ENCODE results near the gene IFNLR1. TPM values are rescaled to one million over a fixed set of nuclear protein-coding genes. Genes with fewer than 3 reads are reported as not detected.

IFNLR1 gene
- total RNA-seq, 1 experiment from 2014 or later, result 9.6 TPM

DNA sequence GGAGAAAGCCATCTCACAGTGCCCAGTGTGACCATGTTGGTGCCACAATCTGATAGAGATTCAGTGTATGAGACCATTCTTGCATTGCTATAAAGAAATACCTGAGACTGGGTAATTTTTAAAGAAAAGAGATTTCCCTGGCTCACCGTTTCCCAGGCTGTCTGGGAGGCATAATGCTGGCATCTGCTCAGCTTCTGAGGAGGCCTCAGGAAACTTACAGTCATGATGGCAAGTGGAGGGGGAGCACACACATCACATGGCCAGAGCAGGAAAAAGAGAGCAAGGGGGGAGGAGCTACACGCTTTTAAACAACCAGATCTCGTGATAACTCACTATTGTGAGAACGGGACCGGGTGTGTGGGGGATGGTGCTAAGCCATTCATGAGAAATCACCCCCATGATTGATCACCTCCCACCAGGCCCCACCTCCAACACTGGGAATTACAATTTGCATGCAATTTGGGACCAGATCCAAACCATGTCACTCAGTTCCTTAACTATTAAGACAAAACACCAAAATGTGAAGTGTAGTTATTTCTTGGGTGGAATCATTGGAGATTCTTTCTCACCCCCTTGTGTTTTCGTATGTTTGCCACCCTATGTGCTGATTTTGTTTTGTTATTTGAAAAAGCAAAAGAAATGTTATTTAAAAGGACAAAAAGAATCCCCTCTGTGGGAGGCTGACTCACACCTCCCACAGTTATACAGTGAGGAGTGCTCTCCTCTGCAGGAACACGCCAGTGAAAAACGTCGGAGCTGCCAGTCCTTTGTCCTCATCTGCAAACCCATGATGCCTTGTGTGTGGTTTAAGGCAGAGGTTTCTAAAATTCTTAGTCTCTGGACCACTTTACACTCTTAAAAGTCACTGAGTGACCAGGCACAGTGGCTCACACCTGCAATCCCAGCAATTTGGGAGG lies 46.9 kb upstream of the IFNLR1 start:
- Histone ChIP-seq H3K23ac (ENCODE audit: insufficient read length, low read depth, low read length) (no peak overlapping the region), H2BK5ac (ENCODE audit: insufficient read length, low read length) (no peak overlapping the region), H3K18ac (ENCODE audit: insufficient read length, low read depth, low read length) (no peak overlapping the region), H3K14ac (ENCODE audit: insufficient read depth, low read length) (no peak overlapping the region), H2BK12ac (ENCODE audit: insufficient read length, low read depth, low read length) (no peak overlapping the region), H3K4me2 (ENCODE audit: insufficient read depth, insufficient read length, low read length) (no peak overlapping the region), H2AK5ac (ENCODE audit: insufficient read length, low read length) (no peak overlapping the region), H3K23me2 (ENCODE audit: insufficient read length, low read depth, low read length, poor library complexity, severe bottlenecking) (no peaks in the 10 kb centered on the region), H2AFZ (ENCODE audit: low read length) (no peak overlapping the region), H4K91ac (ENCODE audit: insufficient read length, low read depth, low read length) (no peak overlapping the region), H2BK120ac (ENCODE audit: low read depth, low read length, poor library complexity, severe bottlenecking) (no peak overlapping the region), H3K56ac (ENCODE audit: insufficient read length, low read depth, low read length) (no peak overlapping the region), H3K79me1 (ENCODE audit: insufficient read depth, low read depth, low read length, poor library complexity, severe bottlenecking) (no peaks in the 10 kb centered on the region), H4K20me1 (ENCODE audit: control insufficient read depth, insufficient read depth, insufficient read length) (no peaks in the 10 kb centered on the region), H4K8ac (replicated peaks; ENCODE audit: insufficient read length, low read depth, low read length) (no peak overlapping the region), H2BK15ac (ENCODE audit: low read depth, low read length) (no peak overlapping the region), H2BK20ac (ENCODE audit: low read depth, low read length, poor library complexity, severe bottlenecking) (no peak overlapping the region), H3K79me2 (ENCODE audit: insufficient read depth, low read length) (no peaks in the 10 kb centered on the region), H4K5ac (ENCODE audit: insufficient read length, low read depth, low read length) (no peak overlapping the region), H3K9ac (ENCODE audit: extremely low read depth, insufficient read length, low read length) (no peak overlapping the region), H3K4ac (ENCODE audit: low read depth, low read length) (no peak overlapping the region), H3K9me3 (ENCODE audit: control insufficient read depth, low read depth, low read length) (no peaks in the 10 kb centered on the region), H3K27me3 (ENCODE audit: insufficient read depth, low read length) (no peaks in the 10 kb centered on the region), H3K4me1 (ENCODE audit: insufficient read depth, low read length) (no peaks in the 10 kb centered on the region; the same call in 1 of the 2 replicates), H3K27ac (ENCODE audit: insufficient read length, low read depth, low read length) (no peak overlapping the region), H3T11ph (ENCODE audit: low read length) (no peak overlapping the region)
- WGBS (ENCODE audit: extremely low coverage, insufficient read length, low lambda C conversion rate), result no CpG with 5 or more reads among the region's 9 CpGs
- peaks cover 0 to 11% (median 2%) of the 10 kb centered on the region in 3 experiments; a peak in 2 of 7 replicates for H3K36me3 Mint-ChIP-seq (ENCODE audit: insufficient read depth in 1 of 3, low read depth in 3 of 3)
- H3K9me3 Mint-ChIP-seq, result peaks cover 0 to 5% of the 10 kb centered on the region in 2 experiments; a peak in 1 of 5 replicates
- H3K4me1 Mint-ChIP-seq, result peaks cover 16 to 28% of the 10 kb centered on the region in 2 experiments
- DNase-seq, result no peak
- TF ChIP-seq, protein P1, sequence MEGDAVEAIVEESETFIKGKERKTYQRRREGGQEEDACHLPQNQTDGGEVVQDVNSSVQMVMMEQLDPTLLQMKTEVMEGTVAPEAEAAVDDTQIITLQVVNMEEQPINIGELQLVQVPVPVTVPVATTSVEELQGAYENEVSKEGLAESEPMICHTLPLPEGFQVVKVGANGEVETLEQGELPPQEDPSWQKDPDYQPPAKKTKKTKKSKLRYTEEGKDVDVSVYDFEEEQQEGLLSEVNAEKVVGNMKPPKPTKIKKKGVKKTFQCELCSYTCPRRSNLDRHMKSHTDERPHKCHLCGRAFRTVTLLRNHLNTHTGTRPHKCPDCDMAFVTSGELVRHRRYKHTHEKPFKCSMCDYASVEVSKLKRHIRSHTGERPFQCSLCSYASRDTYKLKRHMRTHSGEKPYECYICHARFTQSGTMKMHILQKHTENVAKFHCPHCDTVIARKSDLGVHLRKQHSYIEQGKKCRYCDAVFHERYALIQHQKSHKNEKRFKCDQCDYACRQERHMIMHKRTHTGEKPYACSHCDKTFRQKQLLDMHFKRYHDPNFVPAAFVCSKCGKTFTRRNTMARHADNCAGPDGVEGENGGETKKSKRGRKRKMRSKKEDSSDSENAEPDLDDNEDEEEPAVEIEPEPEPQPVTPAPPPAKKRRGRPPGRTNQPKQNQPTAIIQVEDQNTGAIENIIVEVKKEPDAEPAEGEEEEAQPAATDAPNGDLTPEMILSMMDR (conservative IDR thresholded peaks at IDR 0.05), result no peak
- H3K4me3 Mint-ChIP-seq, result no peak overlapping the region
- H3K27ac Mint-ChIP-seq, result no peak overlapping the region; a peak in 1 of 7 replicates
- H3K27me3 Mint-ChIP-seq (ENCODE audit: low read depth), result peaks cover 1% of the 10 kb centered on the region

All from H9 (cell line).